GM12878 (cell line): Measurements from ENCODE around the gene METTL1.

Experiments
- CHD1 ChIP-seq: IDR thresholded peaks from 2 replicates; pipeline ENCODE4 v1.6.1; 2012; ENCODE audit warnings: low read depth, low read length, improper control_type of control experiment
- IKZF1 ChIP-seq: fragments of 450-650 bp; conservative IDR thresholded peaks from 2 replicates; pipeline ENCODE4 v1.6.1; 2017; ENCODE audit warnings: antibody characterized with exemption, mild to moderate bottlenecking
- POLR2A ChIP-seq: IDR thresholded peaks from 2 replicates; pipeline ENCODE4 v1.6.1; 2011; ENCODE audit warnings: low read depth, mild to moderate bottlenecking, low read length
- RB1 ChIP-seq: fragments of 450-650 bp; formaldehyde crosslinking; IDR thresholded peaks from 2 replicates; pipeline ENCODE4 v1.6.1; 2017; ENCODE audit warnings: mild to moderate bottlenecking, borderline replicate concordance
- SREBF2 ChIP-seq: IDR thresholded peaks from 2 replicates; pipeline ENCODE4 v1.6.1; 2012; ENCODE audit warnings: mild to moderate bottlenecking, low read length
- SRF ChIP-seq, 2 experiments: IDR thresholded peaks; 2 replicates each; pipeline ENCODE4 v1.6.1; 2011; ENCODE audit warnings: low read depth in 2 of 2, low read length in 2 of 2, mild to moderate bottlenecking in 1 of 2, moderate library complexity in 1 of 2
- ZNF217 ChIP-seq: fragments of 450-650 bp; IDR thresholded peaks from 2 replicates; pipeline ENCODE4 v1.6.1; 2017; ENCODE audit warnings: antibody characterized with exemption, mild to moderate bottlenecking

DNA sequence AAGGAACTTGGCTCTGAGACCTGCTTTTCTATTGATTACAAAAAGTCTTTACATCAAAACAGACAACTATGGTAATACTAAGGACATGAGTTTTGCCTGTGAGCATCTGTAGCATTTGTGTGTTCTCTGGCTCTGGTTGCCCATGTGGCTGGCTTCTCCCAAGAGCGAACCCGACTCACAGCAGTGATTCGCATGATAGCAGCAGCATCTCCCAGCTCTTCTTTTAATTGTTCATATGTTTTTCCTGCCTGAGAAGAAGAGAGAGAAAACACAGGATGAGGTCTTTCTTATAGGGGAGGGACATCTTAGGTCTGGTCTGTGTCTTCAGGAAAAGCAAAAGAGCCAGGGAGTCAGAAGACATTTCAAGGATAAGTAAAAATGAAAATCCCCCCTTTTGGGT lies 29.1 kb upstream of the METTL1 start:
- TF ChIP-seq SREBF2 (no peak), POLR2A (no peak), RB1 (no peak), SRF (IDR thresholded peaks at IDR 0.05; ENCODE audit: low read depth in 2 of 2, low read length in 2 of 2) (no peak), IKZF1 (no peak), ZNF217 (no peak), CHD1 (no peak)
